Colonic mucosa (tissue), 4 donors: ENCODE measurements around the gene NPY1R. TPM values are rescaled to one million over a fixed set of nuclear protein-coding genes. Genes with fewer than 3 reads are reported as not detected.

Source experiments
- DNase-seq: peaks from one replicate; pipeline ENCODE4 v3.0.0-alpha.2; 2020
- H3K27ac ChIP-seq: fragments of 200-600 bp; one replicate; pipeline ENCODE4 v1.8.0; 2021
- H3K27me3 ChIP-seq: fragments of 200-600 bp; one replicate; pipeline ENCODE4 v1.8.0; 2021
- H3K36me3 ChIP-seq: fragments of 200-600 bp; one replicate; pipeline ENCODE4 v1.8.0; 2021
- H3K4me1 ChIP-seq: fragments of 200-600 bp; one replicate; pipeline ENCODE4 v1.8.0; 2021; ENCODE audit warnings: mild to moderate bottlenecking
- H3K4me3 ChIP-seq: fragments of 200-600 bp; one replicate; pipeline ENCODE4 v1.8.0; 2021
- H3K9ac ChIP-seq, 2 donors: one replicate each; pipeline ENCODE4 v1.7.0; 2013; ENCODE audit warnings: control low read depth in 2 of 2, low read depth in 2 of 2, low read length in 2 of 2
- H3K9me3 ChIP-seq: fragments of 200-600 bp; one replicate; pipeline ENCODE4 v1.8.0; 2021
- CTCF ChIP-seq: fragments of 200-600 bp; IDR thresholded peaks from one replicate; pipeline ENCODE4 v1.8.0; 2022; ENCODE audit warnings: antibody characterized with exemption, mild to moderate bottlenecking
- intact Hi-C: fragments of 100-400 bp; cut with DNase I; formaldehyde crosslinking; loops from one replicate; pipeline ENCODE4 v1.14.1; 2022
- total RNA-seq, 2 donors: library from RNA; stranded (reverse); fragmentation: NEBNext Ultra II Directional in 1 of 2; extraction: Animal tissue kit (Norgen Biotek cat#: 25700) in 1 of 2; gene quantifications; one replicate each; pipeline ENCODE4 v1.2.1, GENCODE V29; 2021
- donor health status: healthy.
- donor health status: DM: no; HTN: no; CAD: no.
- donor health status: DM: no; HTN: no; CAD: no.

The NPY1R gene
- total RNA-seq, 2 donors from 2014 or later = 1.6 to 2.0 TPM

- TF ChIP-seq CTCF = no peak
- DNase-seq = no peak
- intact Hi-C loops = no loop called here
Observed at GRCh38 chr4:163279713-163280112, 52.7 kb downstream of the NPY1R start.

DNA sequence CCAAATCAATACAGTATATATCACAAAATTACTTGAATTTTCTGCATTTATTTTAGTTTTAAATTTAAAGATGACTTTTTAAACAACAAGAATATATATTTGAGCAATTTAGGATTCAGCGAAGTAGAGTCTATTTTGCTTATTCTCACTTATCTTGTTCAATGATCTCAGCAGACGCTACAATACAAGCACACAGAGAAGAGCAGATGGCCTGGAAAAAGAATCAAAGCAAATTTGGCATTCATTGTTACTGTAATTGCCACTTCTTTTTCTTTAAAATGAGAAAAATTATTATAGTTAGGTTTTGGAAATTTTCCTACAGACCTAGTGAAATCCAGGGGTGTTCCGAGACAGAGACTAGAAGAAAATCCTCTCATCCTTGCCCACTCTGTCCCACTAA is 57.5 kb downstream of the NPY1R start:
- H3K9me3 ChIP-seq = no peaks in the 10 kb centered on the region
- H3K36me3 ChIP-seq = no peaks in the 10 kb centered on the region
- H3K27ac ChIP-seq = no peak overlapping the region
- no peak overlapping the region for H3K9ac ChIP-seq
- intact Hi-C loops = no loop called here
- no peak for DNase-seq
- no peaks in the 10 kb centered on the region for H3K27me3 ChIP-seq
- H3K4me1 ChIP-seq = no peaks in the 10 kb centered on the region
- no peak overlapping the region for H3K4me3 ChIP-seq
- TF ChIP-seq CTCF = no peak

More at GRCh38 chr4:163279713-163280112, 52.7 kb downstream of the NPY1R start:
- no peaks in the 10 kb centered on the region for H3K9me3 ChIP-seq
- H3K9ac ChIP-seq = no peak overlapping the region
- H3K27ac ChIP-seq = no peak overlapping the region
- no peaks in the 10 kb centered on the region for H3K4me1 ChIP-seq
- no peaks in the 10 kb centered on the region for H3K27me3 ChIP-seq
- H3K36me3 ChIP-seq = no peaks in the 10 kb centered on the region
- no peak overlapping the region for H3K4me3 ChIP-seq

Other genes starting within 250 kb of the NPY1R start
- gene NAF1, start 165.7 kb downstream of the NPY1R start, total RNA-seq = 10 to 100 TPM; 14.9 to 17.7 TPM
- under 1 TPM in 1 of 2 donors, not detected in 1; 0.21 TPM for gene NPY5R, start 11.3 kb upstream of the NPY1R start, total RNA-seq
- not detected for gene TKTL2, start 141.2 kb upstream of the NPY1R start, total RNA-seq
- 10 to 100 TPM; 15.8 to 21.3 TPM for gene TMA16, start 162.1 kb upstream of the NPY1R start, total RNA-seq